ENCODE measurements around the gene SUGP1.
"Not testable (repeated sequence)": the region's sequence is repeated elsewhere in the genome, so short reads cannot be mapped to it uniquely, and the experiment has no call there.

SUGP1 gene

DNA sequence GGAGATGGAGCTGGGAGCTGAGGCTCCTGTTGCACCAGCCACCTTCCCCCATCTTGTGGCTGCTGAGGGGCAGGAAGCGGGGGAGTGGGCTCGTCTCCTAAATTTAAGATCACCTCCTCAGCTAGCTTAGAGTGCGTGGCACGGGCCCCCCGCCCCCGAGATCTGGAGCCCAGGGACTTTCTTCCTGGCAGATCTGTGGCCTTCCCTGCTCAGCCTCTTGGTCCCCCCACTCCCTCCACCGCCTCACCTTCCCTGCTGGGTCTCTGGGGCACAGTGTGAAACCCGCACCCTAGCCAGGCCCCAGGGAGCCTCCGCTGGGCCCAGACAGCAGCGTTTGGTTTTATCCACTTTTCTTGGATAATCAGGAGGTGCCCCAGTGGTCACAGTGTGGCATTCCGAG lies 36.2 kb upstream of the SUGP1 start:
- H3K27ac ChIP-seq = no peak overlapping the region
- TF ChIP-seq, protein P1, sequence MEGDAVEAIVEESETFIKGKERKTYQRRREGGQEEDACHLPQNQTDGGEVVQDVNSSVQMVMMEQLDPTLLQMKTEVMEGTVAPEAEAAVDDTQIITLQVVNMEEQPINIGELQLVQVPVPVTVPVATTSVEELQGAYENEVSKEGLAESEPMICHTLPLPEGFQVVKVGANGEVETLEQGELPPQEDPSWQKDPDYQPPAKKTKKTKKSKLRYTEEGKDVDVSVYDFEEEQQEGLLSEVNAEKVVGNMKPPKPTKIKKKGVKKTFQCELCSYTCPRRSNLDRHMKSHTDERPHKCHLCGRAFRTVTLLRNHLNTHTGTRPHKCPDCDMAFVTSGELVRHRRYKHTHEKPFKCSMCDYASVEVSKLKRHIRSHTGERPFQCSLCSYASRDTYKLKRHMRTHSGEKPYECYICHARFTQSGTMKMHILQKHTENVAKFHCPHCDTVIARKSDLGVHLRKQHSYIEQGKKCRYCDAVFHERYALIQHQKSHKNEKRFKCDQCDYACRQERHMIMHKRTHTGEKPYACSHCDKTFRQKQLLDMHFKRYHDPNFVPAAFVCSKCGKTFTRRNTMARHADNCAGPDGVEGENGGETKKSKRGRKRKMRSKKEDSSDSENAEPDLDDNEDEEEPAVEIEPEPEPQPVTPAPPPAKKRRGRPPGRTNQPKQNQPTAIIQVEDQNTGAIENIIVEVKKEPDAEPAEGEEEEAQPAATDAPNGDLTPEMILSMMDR (conservative IDR thresholded peaks at IDR 0.05) = no peak

DNA sequence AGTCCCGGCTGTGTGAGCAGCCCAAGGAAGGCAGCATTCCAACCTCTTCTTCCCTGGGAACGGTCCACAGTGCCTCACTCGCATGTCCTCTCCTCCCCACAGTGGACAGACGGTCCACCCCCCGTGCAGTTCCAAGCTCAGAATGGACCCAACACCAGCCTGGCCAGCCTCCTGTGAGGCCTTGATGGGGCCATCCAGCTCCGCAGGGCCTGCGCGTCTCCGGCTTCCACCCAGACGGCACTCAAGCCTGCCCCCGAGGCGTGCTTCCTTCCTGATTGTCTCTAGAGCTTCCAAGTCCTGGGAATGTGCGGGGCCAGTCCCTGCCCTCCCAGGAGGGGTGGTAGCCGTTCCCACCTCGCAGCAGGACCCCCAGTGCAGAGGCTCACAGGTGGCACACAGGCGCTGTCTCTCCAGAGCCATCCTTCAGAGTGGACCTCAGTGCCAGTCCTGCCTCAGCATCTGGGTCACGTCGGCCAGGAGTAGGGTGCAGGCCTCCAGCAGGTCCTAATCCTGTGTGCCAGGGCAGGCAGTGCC lies 35.4 kb upstream of the SUGP1 start:
- no peak overlapping the region for H3K27ac ChIP-seq
- TF ChIP-seq, protein P1 (conservative IDR thresholded peaks at IDR 0.05) = no peak

DNA sequence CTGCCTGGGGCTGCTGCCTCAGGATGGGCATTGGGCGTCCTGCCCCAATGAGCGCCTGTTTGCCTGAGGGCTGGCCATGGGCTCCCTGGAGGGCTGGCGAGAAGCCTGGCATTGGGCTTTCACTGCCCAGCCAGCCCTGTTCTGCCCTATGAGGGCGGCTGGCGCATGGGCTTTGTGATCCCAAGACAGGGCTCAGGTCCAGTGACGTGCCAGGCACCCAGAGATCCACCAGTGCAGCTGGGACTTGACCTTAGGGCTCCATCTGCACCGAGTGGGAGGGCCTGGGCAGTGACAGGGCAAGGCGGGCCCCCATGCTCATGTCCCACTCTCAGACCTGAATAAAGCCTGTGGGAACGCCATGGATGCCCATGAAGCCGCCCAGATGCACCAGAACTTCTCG lies 34.6 kb upstream of the SUGP1 start:
- TF ChIP-seq, protein P1 (conservative IDR thresholded peaks at IDR 0.05) = no peak
- no peak overlapping the region for H3K27ac ChIP-seq

DNA sequence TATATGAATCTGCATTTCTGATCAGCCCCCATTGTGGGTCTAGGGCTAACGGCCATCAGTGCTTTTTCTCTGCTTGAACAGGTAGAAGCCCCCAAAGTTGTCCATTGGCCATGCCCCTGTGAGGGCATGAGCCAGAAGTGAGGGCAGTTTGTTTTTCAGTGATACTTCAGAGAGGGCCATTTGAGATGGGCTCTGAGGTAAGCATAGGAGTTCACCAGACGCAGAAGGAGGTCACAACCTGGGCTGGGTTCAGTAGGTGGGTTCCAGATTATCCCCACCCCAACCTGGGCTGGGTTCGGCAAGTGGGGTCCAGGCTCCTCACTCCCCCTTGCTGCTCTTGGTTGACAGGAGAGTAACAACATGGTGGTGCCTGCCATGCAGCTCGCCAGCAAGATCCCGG lies 33.7 kb upstream of the SUGP1 start:
- TF ChIP-seq, protein P1 (conservative IDR thresholded peaks at IDR 0.05) = no peak
- no peak overlapping the region for H3K27ac ChIP-seq

DNA sequence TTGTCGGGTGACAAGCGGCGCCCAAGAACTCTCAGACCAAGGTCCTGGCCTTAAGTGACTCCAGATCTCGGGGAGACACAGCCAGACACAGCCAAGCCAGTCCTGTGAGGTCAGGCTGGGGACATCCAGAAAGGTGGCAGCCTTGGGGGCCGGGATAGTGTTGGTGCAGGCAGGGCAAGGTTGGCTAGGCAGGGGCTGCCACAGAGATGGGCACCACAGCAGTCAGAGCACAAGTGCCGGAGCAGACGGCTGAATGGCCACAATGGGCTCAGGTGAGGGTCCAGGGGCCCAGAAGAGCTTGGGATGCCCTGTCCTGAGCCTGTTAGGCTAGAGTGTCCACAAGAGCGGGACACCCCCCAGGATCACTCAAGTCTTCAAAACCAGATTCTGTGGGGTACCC lies 32.5 kb upstream of the SUGP1 start:
- TF ChIP-seq, protein P1 (conservative IDR thresholded peaks at IDR 0.05) = no peak
- no peak overlapping the region for H3K27ac ChIP-seq

DNA sequence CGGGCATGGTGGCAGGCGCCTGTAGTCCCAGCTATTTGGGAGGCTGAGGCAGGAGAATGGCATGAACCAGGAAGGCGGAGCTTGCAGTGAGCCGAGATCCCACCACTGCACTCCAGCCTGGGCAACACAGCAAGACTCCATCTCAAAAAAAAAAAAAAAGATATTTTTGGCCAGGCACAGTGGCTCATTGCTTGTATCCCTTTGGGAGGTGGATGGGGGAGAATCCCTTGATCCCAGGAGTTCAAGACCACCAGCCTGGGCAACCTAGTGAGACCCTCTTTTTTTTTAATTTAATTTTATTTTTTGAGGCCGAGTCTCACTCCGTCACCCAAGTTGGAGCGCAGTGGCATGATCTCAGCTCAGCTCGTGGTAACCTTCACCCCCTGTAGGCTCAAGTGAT lies 30.4 kb upstream of the SUGP1 start:
- H3K27ac ChIP-seq = not testable (repeated sequence)

DNA sequence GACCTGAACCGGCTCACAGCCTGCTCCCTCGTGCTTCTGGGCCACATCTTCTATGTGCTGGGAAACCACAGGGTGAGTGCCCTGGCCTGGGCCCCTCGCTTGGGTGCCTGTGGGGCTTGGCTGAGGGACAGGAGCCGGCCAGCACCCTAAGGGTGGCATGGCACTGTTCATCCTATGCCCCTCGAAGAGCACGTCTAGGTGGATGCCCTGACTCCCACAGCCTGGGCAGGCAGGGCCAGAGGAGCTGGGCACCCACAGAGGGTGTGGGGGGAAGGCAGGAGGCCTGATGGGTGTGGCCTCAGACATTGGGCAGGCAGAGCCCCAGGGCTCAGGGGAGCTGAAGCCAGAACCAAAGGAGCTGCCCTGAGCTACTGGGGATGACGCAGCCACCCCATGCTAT lies 29.1 kb upstream of the SUGP1 start:
- H3K27ac ChIP-seq = no peak overlapping the region
- TF ChIP-seq, protein P1 (conservative IDR thresholded peaks at IDR 0.05) = no peak

DNA sequence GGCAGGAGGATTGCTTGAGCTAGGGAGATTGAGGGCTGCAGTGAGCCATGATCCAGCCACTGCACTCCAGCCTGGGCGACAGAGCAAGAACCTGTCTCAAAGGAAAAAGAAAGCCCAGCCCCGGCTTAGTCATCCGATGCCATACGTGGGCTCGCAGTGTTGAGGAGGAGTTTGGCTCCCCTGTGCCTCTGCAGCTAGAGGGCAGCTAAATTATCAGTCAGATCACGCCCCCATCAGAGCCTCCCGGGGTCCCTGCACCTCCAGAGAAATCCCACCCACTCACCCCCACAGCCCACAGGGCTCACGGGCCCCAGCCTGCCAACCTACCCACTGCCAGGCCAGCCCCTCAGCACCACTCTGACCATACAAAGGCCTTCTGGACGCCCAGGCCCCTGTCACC lies 28.0 kb upstream of the SUGP1 start:
- TF ChIP-seq, protein P1 (conservative IDR thresholded peaks at IDR 0.05) = no peak
- no peak overlapping the region for H3K27ac ChIP-seq
